ENCODE data around the gene RYR3. TPM values are rescaled to one million over a fixed set of nuclear protein-coding genes. Genes with fewer than 3 reads are reported as not detected.

Gene RYR3
- total RNA-seq, 1 donor = not detected

DNA sequence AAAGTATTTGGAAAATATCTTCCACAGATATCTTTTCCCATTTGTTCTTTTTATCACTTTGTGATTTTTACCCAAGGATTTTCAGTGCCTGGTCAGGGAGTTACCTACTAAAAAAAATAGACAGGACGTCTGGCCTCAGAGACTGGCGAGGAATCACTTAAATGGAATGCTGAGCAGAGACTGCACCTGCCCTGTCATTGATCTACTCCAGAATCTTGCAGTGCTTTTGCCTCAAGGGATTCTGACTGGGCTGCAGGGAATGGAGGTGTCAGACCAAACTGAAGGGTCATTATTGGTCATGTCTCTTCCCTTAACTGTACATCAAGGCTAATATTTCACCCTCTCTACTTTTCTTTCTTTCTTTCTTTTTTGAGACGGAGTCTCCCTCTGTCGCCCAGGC lies 12.1 kb upstream of the RYR3 start:
- H3K4me3 ChIP-seq (ENCODE audit: low read depth, low read length) = no peak overlapping the region
- no peak for DNase-seq (ENCODE audit: low read depth)
- TF ChIP-seq, protein P1, sequence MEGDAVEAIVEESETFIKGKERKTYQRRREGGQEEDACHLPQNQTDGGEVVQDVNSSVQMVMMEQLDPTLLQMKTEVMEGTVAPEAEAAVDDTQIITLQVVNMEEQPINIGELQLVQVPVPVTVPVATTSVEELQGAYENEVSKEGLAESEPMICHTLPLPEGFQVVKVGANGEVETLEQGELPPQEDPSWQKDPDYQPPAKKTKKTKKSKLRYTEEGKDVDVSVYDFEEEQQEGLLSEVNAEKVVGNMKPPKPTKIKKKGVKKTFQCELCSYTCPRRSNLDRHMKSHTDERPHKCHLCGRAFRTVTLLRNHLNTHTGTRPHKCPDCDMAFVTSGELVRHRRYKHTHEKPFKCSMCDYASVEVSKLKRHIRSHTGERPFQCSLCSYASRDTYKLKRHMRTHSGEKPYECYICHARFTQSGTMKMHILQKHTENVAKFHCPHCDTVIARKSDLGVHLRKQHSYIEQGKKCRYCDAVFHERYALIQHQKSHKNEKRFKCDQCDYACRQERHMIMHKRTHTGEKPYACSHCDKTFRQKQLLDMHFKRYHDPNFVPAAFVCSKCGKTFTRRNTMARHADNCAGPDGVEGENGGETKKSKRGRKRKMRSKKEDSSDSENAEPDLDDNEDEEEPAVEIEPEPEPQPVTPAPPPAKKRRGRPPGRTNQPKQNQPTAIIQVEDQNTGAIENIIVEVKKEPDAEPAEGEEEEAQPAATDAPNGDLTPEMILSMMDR (IDR thresholded peaks at IDR 0.05; ENCODE audit: insufficient read depth, low read depth, low read length) = no peak

GRCh38 chr15:33304924-33305323 lies 5.8 kb upstream of the RYR3 start:
- no peak for DNase-seq (ENCODE audit: low read depth)
- TF ChIP-seq, protein P1 (IDR thresholded peaks at IDR 0.05; ENCODE audit: insufficient read depth, low read depth, low read length) = no peak
- H3K4me3 ChIP-seq (ENCODE audit: low read depth, low read length) = no peak overlapping the region

DNA sequence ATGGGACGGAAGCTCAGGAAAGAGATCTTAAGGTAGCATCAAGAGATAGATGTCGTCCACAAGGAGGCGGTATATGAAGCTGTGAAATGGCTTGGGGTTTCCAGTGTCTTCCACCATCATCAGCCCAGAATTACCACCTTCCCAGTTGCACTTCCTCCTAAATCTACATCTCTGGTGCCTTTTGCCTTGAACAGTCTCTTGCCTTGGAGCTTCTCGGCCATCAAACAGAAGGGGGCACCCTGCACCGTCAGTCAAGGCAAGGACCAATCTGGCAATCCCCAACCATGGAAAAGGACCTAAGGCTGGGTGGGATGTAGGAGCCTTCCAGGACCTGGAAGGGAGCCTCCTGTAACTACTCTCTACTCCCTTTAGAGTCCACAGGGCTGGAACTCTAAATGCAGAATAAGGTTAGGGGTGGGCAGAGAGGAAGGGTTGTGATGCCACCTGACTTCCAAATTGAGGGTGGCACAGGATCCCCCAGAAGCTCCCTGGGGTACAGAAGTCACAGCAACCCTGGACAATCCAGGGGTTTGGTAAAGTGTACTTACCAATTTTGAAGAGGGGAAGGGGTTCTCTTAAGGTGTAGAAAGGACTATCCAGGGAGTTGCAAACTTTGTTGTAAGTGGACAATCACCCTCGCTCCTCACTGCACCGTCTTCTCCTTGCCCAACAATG lies 1.0 kb upstream of the RYR3 start:
- no peak for DNase-seq (ENCODE audit: low read depth)

GRCh38 chr15:33311312-33311971 lies 675 bp downstream of the RYR3 start:
- H3K4me3 ChIP-seq (ENCODE audit: low read depth, low read length) = no peak overlapping the region
- TF ChIP-seq, protein P1 (IDR thresholded peaks at IDR 0.05; ENCODE audit: insufficient read depth, low read depth, low read length) = no peak
- no peak for DNase-seq (ENCODE audit: low read depth)

More for the DNA sequence above, 1.0 kb upstream of the RYR3 start:
- H3K4me3 ChIP-seq (ENCODE audit: low read depth, low read length) = no peak overlapping the region
- TF ChIP-seq, protein P1 (IDR thresholded peaks at IDR 0.05; ENCODE audit: insufficient read depth, low read depth, low read length) = peak; percentile 9

- TF ChIP-seq, protein P1 (IDR thresholded peaks at IDR 0.05; ENCODE audit: insufficient read depth, low read depth, low read length) = no peak
- no peak overlapping the region for H3K4me3 ChIP-seq (ENCODE audit: low read depth, low read length)
- DNase-seq (ENCODE audit: low read depth) = no peak
Observed at GRCh38 chr15:33313491-33313890, 2.7 kb downstream of the RYR3 start.

GRCh38 chr15:33314069-33314468 lies 3.3 kb downstream of the RYR3 start:
- TF ChIP-seq, protein P1 (IDR thresholded peaks at IDR 0.05; ENCODE audit: insufficient read depth, low read depth, low read length) = no peak
- no peak overlapping the region for H3K4me3 ChIP-seq (ENCODE audit: low read depth, low read length)
- DNase-seq (ENCODE audit: low read depth) = no peak

Data from fibroblast of villous mesenchyme (primary cell).